Measurements from ENCODE around the gene FOXN3. TPM values are rescaled to one million over a fixed set of nuclear protein-coding genes. Genes with fewer than 3 reads are reported as not detected.

Gene FOXN3
- total and polyA plus RNA-seq, 2 donors (not counting 3 experiments of a cell fraction or from before 2014, with no cell fraction given): 16.9 to 41.8 TPM

DNA sequence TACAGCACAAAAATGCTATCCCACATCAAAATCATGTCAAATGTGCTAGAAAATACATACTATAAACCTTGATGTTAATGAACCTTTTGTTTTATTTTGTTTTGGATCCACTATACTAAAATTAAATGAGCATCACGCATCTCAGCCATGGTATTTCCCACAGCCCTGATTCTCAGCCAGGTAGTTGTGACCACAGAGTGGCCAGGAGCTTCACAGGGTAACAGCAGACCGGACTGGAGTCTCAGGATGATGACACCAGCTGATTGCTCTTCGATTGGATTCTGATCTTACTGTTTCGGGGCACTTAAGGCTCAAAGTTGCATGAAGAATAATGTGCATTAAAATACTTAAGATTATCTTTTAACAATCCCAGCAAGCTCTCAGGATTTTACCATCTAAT lies 134.8 kb downstream of the FOXN3 start:
- no peak overlapping the region for H2AFZ ChIP-seq (ENCODE audit: low read depth, low read length)
- no peak for DNase-seq (ENCODE audit: low read depth, low spot score)
- dilution Hi-C loops (cut with MboI; ENCODE audit: extremely low pct_ligation_motif_present, low sequenced_read_pairs) (no loop called here), intact Hi-C loops (cut with micrococcal nuclease) (no loop called here)
- TF ChIP-seq FOS (IDR thresholded peaks at IDR 0.05; ENCODE audit: borderline replicate concordance, insufficient read depth, low read length) (no peak), MYC (IDR thresholded peaks at IDR 0.05; ENCODE audit: low read depth, low read length) (no peak), GATA2 (IDR thresholded peaks at IDR 0.05; ENCODE audit: insufficient read depth, insufficient read length, low read depth, low read length) (no peak), CTCF (IDR thresholded peaks at IDR 0.05; ENCODE audit: extremely low read depth in 1 of 2, insufficient read depth in 1 of 2, low read depth in 1 of 2, low read length in 2 of 2) (no peak), MAX (IDR thresholded peaks at IDR 0.05; ENCODE audit: insufficient read depth, insufficient read length) (no peak), POLR2AphosphoS5 (IDR thresholded peaks at IDR 0.05; ENCODE audit: insufficient read depth, low read depth, low read length) (no peak), POLR2A (IDR thresholded peaks at IDR 0.05; ENCODE audit: low read depth, low read length) (no peak), EZH2 (IDR thresholded peaks at IDR 0.05; ENCODE audit: borderline replicate concordance, low read depth, low read length, severe bottlenecking) (no peak), JUN (IDR thresholded peaks at IDR 0.05; ENCODE audit: borderline replicate concordance, insufficient read depth, insufficient read length, low read depth) (no peak)
- CTCF ChIA-PET: interaction anchor here (0.6 kb wide), 1 partner anchor 115 kb away, joined by 3 read pairs; no protein-coding TSS in a partner anchor
- H3K27ac ChIP-seq (ENCODE audit: insufficient read depth, low read depth, low read length): no peak overlapping the region
- no peak for FAIRE-seq
- no peaks in the 10 kb centered on the region for H4K20me1 ChIP-seq (replicated peaks; ENCODE audit: control insufficient read depth, extremely low read depth, insufficient read depth, low read length)
- H3K27me3 ChIP-seq (ENCODE audit: control insufficient read depth in 2 of 2, insufficient read depth in 2 of 2, low read length in 2 of 2): no peaks in the 10 kb centered on the region
- H3K36me3 ChIP-seq (ENCODE audit: control insufficient read depth in 2 of 2, extremely low read depth in 1 of 2, insufficient read depth in 2 of 2, low read length in 2 of 2): no peaks in the 10 kb centered on the region
- H3K9me3 ChIP-seq (replicated peaks; ENCODE audit: control insufficient read depth, insufficient read depth, low read length): no peaks in the 10 kb centered on the region
- POLR2A ChIA-PET: no interaction called here
- H3K9me1 ChIP-seq (replicated peaks; ENCODE audit: control insufficient read depth, extremely low read depth, insufficient read depth, low read length): no peaks in the 10 kb centered on the region
- H3K4me1 ChIP-seq (ENCODE audit: control insufficient read depth, extremely low read depth, insufficient read depth, low read length): peaks cover 8% of the 10 kb centered on the region
- no peak overlapping the region for H3K4me2 ChIP-seq (ENCODE audit: insufficient read depth, low read length)
- no TSS peak for BruUV-seq (replicated peaks)
- no peak overlapping the region for H3K9ac ChIP-seq (replicated peaks; ENCODE audit: extremely low read depth, insufficient read depth, low read length)
- H3K79me2 ChIP-seq (ENCODE audit: control insufficient read depth, insufficient read depth, low read length): no peaks in the 10 kb centered on the region
- no peak overlapping the region for H3K4me3 ChIP-seq (replicated peaks in 1 of 3; ENCODE audit: insufficient read depth in 1 of 3, low read depth in 1 of 3, low read length in 3 of 3)
